Amniotic epithelial cell (primary cell): Measurements from ENCODE around the gene SLC28A2.
A peak's percentile ranks its signal among the peaks of the same experiment; 100 is the strongest.
"Not testable (repeated sequence)": the region's sequence is repeated elsewhere in the genome, so short reads cannot be mapped to it uniquely, and the experiment has no call there.

Source experiments
- DNase-seq: peaks from one replicate; pipeline ENCODE4 v3.0.0-alpha.2; 2010; ENCODE audit warnings: low read depth

Gene SLC28A2

DNA sequence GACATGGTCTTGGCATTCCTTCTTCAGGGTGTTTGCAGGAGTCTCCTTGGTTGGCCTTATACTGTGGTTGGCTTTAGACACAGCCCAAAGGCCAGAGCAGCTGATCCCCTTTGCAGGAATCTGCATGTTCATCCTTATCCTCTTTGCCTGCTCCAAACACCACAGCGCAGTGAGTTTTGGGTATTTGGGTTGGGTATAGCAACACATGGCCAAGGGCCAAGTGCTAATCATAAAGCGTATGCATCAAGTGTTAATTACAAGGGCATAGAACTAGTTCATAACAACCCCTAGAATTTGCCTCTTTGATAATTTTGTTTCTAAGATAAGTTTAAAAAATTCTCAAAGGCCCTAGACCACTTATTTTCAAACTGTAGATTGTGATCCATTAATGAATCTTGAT, 11.8 kb downstream of the SLC28A2 start:
- no peak for DNase-seq

DNA sequence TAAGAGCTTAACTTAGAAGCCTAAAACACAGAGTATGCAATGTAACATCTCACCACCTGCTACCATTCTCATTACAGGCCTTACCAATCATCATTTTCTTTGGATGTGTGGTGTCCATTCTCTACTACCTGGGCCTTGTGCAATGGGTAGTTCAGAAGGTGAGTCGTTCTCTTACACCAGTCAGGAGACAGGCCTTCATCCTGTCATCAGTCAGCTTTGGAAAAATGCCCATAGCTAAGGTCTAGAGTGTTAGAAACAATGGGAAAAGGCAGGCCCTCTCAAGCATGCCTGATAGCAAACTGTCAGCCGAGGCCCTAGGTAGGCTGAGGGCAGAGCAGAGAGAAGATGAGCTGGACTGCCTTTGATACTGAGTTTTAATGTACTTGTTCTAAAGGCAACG, 13.5 kb downstream of the SLC28A2 start:
- DNase-seq = no peak

DNA sequence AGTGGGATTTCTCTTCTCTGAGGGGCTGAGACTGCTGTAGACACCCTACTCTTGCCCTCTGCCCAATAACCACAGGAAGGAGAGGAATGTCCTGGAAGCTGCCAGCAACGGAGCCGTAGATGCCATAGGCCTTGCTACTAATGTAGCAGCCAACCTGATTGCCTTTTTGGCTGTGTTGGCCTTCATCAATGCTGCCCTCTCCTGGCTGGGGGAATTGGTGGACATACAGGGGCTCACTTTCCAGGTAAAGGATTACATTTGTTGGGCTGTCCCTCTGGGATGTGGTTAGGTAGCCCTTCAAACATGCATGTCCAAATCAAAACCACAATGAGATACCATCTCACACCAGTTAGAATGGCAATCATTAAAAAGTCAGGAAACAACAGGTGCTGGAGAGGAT, 16.1 kb downstream of the SLC28A2 start:
- no peak for DNase-seq

DNA sequence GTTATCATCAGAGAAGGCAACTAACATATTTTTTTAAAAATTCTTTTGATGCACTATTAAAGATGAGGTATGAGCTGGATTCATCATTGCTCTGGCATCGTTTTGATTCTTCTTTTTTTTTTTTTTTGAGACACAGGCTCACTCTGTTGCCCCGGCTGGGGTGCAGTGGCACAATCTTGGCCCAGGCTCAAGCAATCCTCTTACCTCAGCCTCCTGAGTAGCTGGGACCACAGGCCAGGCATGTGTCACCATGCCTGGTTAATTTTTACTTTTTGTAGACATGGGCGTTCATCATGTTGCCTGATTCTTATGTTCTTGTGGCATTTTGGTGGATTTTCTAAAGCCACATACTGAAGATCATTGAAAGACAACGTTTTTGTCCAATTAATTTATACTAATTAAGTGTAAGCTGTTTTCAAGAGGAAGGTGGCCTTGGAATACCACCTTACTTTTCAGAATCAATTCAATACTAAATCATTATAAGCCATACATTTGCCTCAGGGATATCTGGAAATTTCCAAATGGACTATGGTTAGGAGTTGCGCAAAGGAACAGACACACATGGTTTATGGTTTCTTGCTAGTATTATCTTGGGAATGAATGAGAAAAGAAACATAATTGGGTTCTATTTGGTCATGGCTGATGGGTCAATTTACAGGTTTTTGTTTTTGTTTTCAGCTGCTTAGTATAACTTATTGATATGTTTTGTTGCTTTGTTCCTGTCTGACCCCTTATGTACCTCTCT, 22.8 kb downstream of the SLC28A2 start:
- DNase-seq = no peak

DNA sequence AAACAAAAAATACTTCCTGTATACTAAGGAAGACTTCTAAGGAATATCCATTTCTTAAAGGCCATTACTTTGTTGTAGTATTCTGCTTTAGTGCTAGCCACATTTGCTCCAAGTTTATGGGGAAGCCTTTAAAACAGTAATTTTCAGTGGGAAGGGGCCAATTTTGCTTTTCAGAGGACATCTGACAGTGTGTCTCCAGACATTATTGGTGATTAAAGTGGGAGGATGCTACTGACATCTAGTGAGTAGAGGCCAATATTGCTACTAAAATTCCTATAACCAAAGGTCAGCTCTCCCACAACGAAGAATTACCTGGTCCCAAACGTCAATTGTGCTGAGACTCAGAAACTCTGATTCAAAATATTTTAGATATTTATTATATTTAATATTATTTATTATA, 24.8 kb downstream of the SLC28A2 start:
- peak; percentile 11 for DNase-seq

DNA sequence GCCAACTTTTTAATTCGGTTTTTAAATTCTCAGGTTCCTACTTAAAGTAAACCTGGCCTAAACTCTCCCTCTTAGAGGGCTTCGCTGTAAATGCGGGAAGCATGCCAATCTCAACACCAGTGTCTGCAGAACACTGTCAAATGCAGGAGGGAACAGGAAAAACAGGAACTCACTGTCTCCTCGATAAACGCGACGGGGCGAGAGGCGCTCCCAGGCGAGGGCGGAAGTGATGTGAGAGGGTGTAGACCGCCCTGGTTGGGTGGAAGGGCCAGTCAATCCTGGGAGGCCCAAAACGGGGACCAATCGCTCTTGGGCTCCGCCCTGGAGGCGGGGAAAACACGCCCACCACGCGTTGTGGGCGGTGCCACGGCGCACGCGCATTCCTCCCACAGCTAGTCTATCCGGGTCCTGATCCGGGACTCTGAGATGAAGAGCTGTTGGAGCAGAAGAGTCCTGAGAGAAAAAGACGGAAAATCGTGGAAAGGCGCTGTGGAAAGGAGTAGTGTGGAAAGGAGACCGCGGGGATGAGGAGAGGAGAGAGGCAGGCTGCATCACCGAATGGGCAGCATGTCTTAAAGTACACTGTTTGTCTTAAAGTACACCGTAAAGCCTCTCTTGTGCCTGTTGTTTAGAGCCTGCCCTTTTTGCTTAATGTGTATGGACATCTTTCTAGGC, 27.1 kb downstream of the SLC28A2 start:
- peak; percentile 95 for DNase-seq

DNA sequence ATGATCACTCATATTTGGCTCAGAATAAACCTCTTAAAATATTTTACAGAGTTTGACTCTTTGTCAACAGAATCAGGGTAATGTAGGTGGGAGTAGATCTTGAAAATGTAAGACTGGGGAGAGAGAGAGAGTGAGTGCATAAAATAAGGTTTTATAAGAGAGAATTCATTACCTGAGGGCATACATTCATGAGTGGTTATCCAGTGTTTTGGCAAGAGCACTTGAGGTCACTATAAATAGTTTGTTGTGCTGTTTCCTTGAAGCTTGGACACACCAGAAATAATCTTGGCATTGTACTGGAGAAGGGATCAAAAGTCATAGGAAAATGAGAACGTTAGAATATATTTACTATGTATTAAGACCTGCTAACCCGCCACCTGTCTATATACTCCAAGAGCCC, 33.4 kb downstream of the SLC28A2 start:
- DNase-seq = no peak

DNA sequence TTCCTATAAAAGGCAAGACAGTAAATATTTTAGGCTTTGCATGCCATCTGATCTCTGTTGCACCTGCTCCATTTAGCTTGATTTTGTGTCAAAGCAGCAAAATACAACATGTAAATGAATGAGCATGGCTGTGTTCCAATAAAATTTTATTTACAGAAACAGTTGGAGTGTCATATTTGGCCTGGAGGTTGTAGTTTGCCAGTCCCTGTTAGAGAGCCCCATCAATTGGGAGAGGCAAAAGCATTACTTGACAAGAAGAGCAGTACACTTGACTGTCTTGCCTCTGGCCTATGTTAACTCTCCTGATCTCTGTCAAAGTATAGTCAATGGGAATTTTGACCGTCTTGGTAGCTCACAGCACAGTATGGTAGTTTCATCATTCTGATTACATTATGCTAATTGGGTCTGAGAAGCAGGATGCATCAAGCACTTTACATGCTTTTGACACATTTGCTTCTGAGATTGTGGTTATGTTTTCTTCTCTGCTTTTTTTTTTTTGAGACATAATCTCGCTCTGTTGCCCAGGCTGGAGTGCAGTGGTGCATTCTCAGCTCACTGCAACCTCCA, 35.4 kb downstream of the SLC28A2 start:
- DNase-seq = no peak

DNA sequence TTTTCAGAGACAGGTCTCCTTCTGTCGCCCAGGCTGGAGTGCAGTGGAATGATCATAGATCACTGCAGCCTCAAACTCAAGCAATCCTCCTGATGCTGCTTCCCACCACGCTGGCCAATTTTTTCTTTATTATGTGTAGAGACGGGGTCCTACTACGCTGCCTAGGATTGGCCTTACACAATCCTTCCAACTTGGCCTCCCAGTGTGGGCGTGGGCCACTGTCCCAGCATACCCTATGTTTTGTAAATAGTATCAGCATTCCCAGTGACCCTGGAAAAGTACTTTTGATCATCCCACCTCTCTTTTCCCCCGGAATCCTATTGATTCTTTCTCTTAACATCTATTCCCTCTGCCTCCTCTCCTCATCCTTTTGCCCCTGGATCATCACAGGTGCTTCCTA, 36.9 kb downstream of the SLC28A2 start:
- no peak for DNase-seq

DNA sequence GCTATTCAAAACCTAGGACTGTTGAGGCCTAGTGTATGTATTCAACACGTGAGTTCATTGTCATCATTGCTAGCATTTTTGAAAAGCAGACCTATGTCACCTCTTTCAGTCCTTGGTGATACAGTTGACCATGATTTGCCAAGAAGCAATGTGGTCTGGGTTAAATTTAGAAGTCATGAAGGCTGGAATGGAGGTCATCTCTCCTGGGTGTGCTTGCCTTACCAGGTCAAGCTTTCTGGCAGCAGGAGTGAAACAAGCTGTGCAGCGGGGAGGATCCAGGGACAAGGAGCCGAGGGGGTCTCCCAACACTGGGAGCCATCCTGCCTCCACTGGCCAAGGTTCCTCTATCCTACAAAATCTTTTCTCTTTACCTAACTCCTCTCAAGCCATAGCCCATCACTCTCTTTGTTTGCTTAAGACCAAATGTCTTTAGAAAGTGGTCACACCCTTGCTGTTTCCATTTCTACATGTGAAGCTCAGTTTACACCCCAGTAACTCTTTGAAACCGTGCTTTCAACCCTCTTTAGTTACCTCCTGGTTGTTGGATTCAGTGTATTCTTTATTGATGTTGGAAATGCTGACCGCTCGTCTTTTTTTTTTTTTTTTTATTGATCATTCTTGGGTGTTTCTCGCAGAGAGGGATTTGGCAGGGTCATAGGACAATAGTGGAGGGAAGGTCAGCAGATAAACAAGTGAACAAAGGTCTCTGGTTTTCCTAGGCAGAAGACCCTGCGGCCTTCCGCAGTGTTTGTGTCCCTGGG, 40.0 kb downstream of the SLC28A2 start:
- no peak for DNase-seq

DNA sequence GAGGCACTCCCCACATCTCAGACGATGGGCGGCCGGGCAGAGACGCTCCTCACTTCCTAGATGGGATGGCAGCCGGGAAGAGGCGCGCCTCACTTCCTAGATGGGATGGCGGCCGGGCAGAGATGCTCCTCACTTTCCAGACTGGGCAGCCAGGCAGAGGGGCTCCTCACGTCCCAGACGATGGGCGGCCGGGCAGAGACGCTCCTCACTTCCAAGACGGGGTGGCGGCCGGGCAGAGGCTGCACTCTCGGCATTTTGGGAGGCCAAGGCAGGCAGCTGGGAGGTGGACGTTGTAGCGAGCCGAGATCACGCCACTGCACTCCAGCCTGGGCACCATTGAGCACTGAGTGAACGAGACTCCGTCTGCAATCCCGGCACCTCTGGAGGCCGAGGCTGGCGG, 41.3 kb downstream of the SLC28A2 start:
- not testable (repeated sequence) for DNase-seq

DNA sequence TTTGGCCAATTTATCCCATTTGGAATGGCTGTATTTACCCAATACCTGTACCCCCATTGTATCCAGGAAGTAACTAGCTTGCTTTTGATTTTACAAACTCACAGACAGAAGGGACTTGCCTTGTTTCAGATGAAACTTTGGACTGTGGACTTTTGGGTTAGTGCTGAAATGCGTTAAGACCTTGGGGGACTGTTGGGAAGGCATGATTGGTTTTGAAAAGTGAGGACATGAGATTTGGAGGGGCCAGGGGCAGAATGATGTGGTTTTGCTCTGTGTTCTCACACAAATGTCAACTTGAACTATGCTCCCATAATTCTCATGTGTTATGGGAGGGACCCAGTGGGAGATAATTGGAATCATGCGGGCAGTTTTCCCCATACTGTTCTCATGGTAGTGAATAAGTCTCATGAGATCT, 46.9 kb downstream of the SLC28A2 start:
- DNase-seq = not testable (repeated sequence)

DNA sequence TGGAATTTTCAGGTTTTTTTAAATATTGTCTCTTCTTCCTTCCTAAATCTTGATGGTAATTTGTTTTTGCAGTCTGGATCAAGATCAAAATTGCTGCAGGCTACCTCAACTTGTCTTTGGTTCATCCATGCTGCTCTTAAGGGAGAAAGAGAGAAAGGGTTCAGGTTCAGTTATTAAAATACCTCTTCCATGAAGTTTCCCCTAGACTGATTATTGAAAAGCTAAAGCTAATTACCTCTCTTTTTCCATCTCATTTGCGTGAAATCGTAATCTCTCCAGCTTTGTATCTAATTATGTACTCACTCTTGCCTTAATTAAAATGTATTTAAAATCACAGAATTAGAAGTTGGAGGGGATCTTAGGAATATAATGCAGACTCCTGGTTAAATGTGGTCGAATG, 52.7 kb downstream of the SLC28A2 start:
- no peak for DNase-seq

DNA sequence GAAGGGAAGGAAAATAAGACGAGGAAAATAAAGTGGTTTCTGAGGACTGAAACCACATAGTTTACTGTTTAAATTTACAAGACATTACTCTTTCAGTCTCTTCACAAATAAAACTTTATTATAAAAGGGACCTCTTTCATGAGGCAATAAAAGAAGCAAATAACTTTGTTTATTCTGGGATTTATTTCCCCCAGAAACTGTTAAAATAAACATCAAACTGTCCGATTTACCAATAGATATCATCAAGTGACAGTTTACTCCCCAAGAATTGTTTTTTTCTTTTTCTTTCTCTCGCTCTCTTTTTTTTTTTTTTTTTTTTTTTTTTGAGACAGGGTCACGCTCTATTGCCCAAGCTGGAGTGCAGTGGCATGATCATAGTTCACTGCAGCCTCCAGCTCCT, 54.1 kb downstream of the SLC28A2 start:
- no peak for DNase-seq

DNA sequence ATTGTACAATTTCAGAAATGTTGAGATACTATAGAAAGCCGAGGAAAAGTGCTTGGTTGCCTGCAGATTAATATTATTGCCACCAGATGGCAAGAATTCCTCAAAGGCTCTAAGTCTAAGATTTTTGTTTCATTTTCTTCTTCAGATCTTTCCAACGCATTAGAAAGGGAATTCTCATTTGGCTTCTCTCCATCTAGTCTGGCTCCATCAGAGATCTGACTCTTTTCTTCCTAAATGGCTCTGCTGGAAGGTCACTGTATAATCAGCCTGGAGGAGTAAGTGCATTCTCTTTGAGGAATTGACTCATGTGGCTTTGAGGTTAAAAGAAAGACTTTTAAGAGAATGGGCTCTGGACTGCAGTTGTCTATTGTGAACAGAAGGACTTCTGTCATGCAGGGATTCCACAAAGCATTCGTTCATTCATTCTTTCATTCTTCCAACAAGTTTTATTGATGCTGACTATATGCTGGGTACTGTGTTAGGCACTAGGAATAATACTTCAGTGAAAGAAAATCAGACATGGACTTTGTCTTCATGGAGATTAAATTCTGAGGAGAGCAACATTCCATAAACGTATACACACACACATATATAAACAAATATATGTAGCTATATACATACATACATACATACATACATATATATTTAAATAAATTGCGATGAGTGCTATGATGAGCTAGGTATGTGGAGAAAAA, 55.3 kb downstream of the SLC28A2 start:
- peak; percentile 59 for DNase-seq

DNA sequence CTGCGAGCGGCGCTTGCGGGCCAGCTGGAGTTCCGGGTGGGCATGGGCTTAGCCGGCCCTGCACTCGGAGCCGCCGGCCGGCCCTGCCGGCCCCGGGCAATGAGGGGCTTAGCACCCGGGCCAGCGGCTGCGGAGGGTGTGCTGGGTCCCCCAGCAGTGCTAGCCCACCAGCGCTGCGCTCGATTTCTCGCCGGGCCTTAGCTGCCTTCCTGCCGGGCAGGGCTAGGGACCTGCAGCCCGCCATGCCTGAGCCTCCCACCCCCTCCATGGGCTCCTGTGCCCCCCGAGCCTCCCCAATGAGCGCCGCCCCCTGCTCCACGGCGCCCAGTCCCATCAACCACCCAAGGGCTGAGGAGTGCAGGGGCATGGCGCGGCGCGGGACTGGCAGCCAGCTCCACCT, 62.1 kb downstream of the SLC28A2 start:
- DNase-seq = not testable (repeated sequence)

DNA sequence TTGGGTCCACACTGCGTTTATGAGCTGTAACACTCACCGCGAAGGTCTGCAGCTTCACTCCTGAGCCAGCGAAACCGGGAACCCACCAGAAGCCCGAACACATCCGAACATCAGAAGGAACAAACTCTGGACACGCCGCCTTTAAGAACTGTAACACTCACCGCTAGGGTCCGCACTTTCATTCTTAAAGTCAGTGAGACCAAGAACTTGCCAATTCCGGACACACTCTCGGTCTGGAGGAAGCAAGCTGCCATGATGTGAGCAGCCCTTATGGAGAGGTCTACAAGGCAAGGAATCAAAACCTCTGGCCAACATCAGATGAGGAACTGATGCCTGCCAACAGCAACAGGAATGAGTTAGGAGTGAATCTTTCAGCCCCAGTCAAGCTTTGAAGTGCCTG, 62.9 kb downstream of the SLC28A2 start:
- peak; percentile 2 for DNase-seq

DNA sequence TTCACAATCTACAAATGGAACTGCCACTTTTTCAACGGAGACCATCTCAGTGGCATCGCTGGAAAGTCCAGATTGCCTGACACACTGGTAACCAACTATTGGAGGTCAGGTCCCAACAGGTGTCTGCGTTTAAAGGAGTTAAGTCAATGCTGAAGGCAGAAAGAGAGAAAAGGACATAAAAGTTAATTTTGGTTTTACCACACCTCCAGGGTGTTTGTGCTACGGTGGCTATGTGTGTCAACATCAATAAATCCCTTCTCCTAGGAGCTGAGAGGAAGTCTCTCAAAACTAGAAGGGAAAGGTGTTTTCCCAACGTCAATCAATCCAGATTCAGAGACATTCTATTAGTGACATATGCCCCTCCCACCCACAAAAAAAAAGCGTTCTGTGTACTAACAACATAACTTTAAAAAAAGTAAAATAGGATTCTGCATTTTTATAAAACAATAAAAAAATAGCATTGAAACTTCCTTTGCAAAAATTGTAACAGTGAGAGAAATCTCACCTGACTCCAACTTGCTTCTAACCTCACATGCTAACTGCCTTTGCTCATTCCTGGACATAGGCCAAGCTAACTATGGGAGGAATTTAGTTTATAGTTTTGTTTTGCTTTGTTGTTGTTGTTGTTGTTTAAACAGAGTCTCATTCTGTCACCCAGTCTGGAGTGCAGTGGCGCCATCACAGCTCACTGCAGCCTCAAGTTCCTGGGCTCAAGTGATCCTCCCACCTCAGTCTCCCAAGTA, 67.6 kb downstream of the SLC28A2 start:
- no peak for DNase-seq

DNA sequence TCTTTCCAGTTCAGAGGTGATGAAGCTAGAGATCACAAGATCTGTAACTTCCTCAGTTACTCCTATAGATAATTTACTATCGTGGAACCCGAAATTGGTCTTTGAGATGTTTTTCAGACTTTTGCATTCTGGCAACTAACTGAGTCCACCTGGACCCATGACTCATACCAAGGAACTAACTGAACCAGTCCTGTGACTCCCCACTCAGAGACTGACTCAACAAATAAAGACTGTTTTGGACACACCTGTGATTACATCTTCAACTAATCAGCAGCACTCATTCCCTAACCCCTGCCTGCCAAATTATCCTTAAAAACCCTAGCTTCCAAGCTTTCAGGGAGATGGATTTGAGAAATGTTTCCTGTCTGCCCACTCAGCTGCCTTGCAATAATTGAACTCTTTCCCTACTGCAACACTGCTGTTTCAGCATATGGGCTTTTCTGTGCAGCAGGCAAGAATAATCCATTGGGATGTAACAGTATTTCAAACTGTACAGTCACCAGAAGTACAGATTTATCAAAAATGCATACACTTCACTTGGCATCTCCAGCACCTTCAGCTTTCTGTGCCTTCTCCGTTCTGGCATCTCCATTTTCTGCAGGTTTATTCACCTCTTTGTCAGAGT, 68.7 kb downstream of the SLC28A2 start:
- no peak for DNase-seq

DNA sequence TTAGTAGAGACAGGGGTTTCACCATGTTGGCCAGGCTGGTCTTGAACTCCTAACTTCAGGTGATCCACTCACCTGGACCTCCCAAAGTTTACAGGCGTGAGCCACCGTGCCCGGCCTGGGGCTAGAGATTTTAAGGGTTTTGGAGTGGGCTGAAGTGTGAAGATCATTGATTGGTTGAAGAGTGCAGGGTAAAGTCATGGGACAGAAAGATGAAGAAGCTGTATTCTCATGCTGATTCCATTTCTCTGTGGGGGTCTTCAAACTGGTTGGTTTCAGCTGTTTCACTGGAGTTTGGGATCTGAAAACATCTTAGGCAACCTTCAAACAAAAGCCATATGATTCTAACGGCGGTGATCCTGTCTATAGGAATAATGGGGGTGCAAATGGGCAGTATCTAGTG, 74.2 kb downstream of the SLC28A2 start:
- DNase-seq = no peak

DNA sequence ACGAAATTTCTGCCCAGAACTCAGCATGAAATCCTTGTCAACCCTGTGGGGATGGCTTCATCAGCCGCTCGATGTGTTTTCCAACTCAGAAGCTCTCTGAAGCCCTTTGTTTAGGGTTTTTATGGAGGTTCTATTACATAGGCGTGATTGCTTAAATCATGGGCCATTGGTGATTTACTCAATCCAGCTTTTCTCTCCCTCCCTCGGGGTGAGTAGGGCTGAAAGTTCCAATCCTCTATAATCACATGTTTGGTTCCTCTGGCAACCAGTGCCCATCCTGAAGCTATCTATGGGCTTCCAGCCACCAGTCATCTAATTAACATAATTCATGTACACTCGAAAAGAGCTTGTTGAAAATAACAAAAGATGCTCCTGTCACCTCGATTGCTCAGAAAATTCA, 74.7 kb downstream of the SLC28A2 start:
- no peak for DNase-seq
